H1 (cell line): ENCODE data around the gene CAPZB. TPM values are rescaled to one million over a fixed set of nuclear protein-coding genes. Genes with fewer than 3 reads are reported as not detected.

Source experiments
- CTCF ChIA-PET: fragments of 300-600 bp; sonication (Branson Sonifier 250); formaldehyde crosslinking; loops from one replicate; lab custom pipeline; 2021; ENCODE audit not compliant: partially characterized antibody; lab: Charles Lee
- POLR2A ChIA-PET: fragments of 300-600 bp; sonication (Branson Sonifier 250); formaldehyde crosslinking; loops from one replicate; lab custom pipeline; 2021; ENCODE audit warnings: inconsistent platforms; ENCODE audit not compliant: partially characterized antibody; lab: Charles Lee
- DNase-seq, 2 experiments: peaks; one replicate each; pipeline versions ENCODE4 v3.0.0 to v3.0.0-alpha.2; 2010 to 2022; ENCODE audit warnings: low spot score in 2 of 2, low read depth in 1 of 2, mixed read lengths in 1 of 2
- FAIRE-seq: peaks from 2 replicates; lab custom pipeline; 2011; peaks lifted over from hg19 to GRCh38; lab: Jason Lieb, UNC
- H2AFZ ChIP-seq: 2 replicates; pipeline ENCODE4 v1.8.1; 2012; ENCODE audit warnings: low read length, inconsistent platforms
- H2AK5ac ChIP-seq: 2 replicates; pipeline ENCODE4 v1.6.1; 2013; ENCODE audit warnings: low read depth, low read length
- H2BK120ac ChIP-seq: replicated peaks from 2 replicates; pipeline ENCODE3; 2013; ENCODE audit warnings: low read depth, low read length, inconsistent platforms
- H2BK12ac ChIP-seq: 2 replicates; pipeline ENCODE4 v1.6.1; 2013; ENCODE audit warnings: low read depth, low read length
- H2BK15ac ChIP-seq: 2 replicates; pipeline ENCODE4 v1.6.1; 2013; ENCODE audit warnings: low read length
- H2BK20ac ChIP-seq: 2 replicates; pipeline ENCODE4 v1.6.1; 2013; ENCODE audit warnings: low read length
- H2BK5ac ChIP-seq: 2 replicates; pipeline ENCODE4 v1.6.1; 2013; ENCODE audit warnings: low read depth, low read length
- H3K14ac ChIP-seq: 2 replicates; pipeline ENCODE4 v1.6.1; 2013; ENCODE audit warnings: inconsistent platforms; ENCODE audit not compliant: insufficient read length
- H3K18ac ChIP-seq: 2 replicates; pipeline ENCODE4 v1.6.1; 2013; ENCODE audit warnings: low read length; ENCODE audit errors: extremely low read depth
- H3K23ac ChIP-seq: 2 replicates; pipeline ENCODE4 v1.6.1; 2013; ENCODE audit warnings: inconsistent platforms; ENCODE audit not compliant: insufficient read length
- H3K23me2 ChIP-seq: 2 replicates; pipeline ENCODE4 v1.6.1; 2013; ENCODE audit warnings: low read depth, low read length
- H3K27ac ChIP-seq: 2 replicates; pipeline ENCODE4 v1.6.1; 2011; ENCODE audit warnings: low read depth, low read length, inconsistent platforms
- H3K27me3 ChIP-seq, 4 experiments: replicated peaks in 1 of 4; 1 replicate in 1 of 4; 2 replicates in 3 of 4; pipeline versions ENCODE4 v1.6.1 to v1.8.1; 2011 to 2013; ENCODE audit warnings: low read length in 3 of 4, mild to moderate bottlenecking in 3 of 4, inconsistent platforms in 2 of 4, mixed read lengths in 2 of 4, moderate library complexity in 1 of 4; ENCODE audit not compliant: control insufficient read depth in 3 of 4, insufficient read depth in 3 of 4; ENCODE audit errors: extremely low read depth in 1 of 4
- H3K36me3 ChIP-seq, 4 experiments: 2 replicates each; pipeline versions ENCODE4 v1.6.1 to v1.8.1; 2011 to 2013; ENCODE audit warnings: mild to moderate bottlenecking in 4 of 4, low read length in 3 of 4, moderate library complexity in 2 of 4, control low read depth in 1 of 4, inconsistent platforms in 1 of 4; ENCODE audit not compliant: insufficient read depth in 4 of 4, control insufficient read depth in 2 of 4
- H3K4ac ChIP-seq: replicated peaks from 2 replicates; pipeline ENCODE3; 2013; ENCODE audit warnings: low read length, low read depth, mixed read lengths, inconsistent platforms; ENCODE audit not compliant: insufficient read length
- H3K4me1 ChIP-seq, 4 experiments: replicated peaks in 1 of 4; 1 replicate in 1 of 4; 2 replicates in 3 of 4; pipeline versions ENCODE4 v1.6.1 to v1.8.1; 2011 to 2013; ENCODE audit warnings: low read length in 3 of 4, inconsistent platforms in 2 of 4, mixed read lengths in 1 of 4; ENCODE audit not compliant: insufficient read depth in 4 of 4, control insufficient read depth in 3 of 4
- H3K4me2 ChIP-seq, 2 experiments: 2 replicates each; pipeline versions ENCODE4 v1.6.1 to v1.8.1; 2011 to 2013; ENCODE audit warnings: low read depth in 2 of 2, low read length in 2 of 2, control low read depth in 1 of 2, inconsistent platforms in 1 of 2, mild to moderate bottlenecking in 1 of 2; ENCODE audit not compliant: insufficient read depth in 1 of 2
- H3K4me3 ChIP-seq, 4 experiments: fragments of 200-600, 300-600 bp in 1 of 4; sonication (generic), shearing (Covaris generic), sonication (Bioruptor Twin) in 1 of 4; 2 replicates each; pipeline versions ENCODE4 v1.5.1 to v1.8.1; 2011 to 2016; ENCODE audit warnings: low read length in 4 of 4, low read depth in 3 of 4, control low read depth in 2 of 4, inconsistent platforms in 2 of 4, mild to moderate bottlenecking in 2 of 4, mixed read lengths in 1 of 4, moderate library complexity in 1 of 4; ENCODE audit not compliant: insufficient read depth in 2 of 4; ENCODE audit errors: extremely low read depth in 1 of 4
- H3K56ac ChIP-seq: replicated peaks from 2 replicates; pipeline ENCODE3; 2013; ENCODE audit warnings: low read depth, mild to moderate bottlenecking, mixed read lengths, low read length, inconsistent platforms; ENCODE audit not compliant: insufficient read length
- H3K79me1 ChIP-seq: 2 replicates; pipeline ENCODE4 v1.6.1; 2013; ENCODE audit warnings: low read depth, low read length, control low read depth
- H3K79me2 ChIP-seq, 2 experiments: 2 replicates each; pipeline versions ENCODE4 v1.6.1 to v1.8.1; 2012 to 2013; ENCODE audit warnings: low read length in 2 of 2, mild to moderate bottlenecking in 2 of 2, inconsistent platforms in 1 of 2; ENCODE audit not compliant: insufficient read depth in 2 of 2, control insufficient read depth in 1 of 2
- H3K9ac ChIP-seq, 4 experiments: replicated peaks in 1 of 4; 1 replicate in 1 of 4; 2 replicates in 3 of 4; pipeline versions ENCODE4 v1.6.1 to v1.8.1; 2011 to 2013; ENCODE audit warnings: low read depth in 3 of 4, low read length in 3 of 4, control low read depth in 2 of 4, mild to moderate bottlenecking in 2 of 4, moderate library complexity in 2 of 4, inconsistent platforms in 1 of 4; ENCODE audit errors: extremely low read depth in 1 of 4
- H3K9me3 ChIP-seq, 2 experiments: 2 replicates each; pipeline versions ENCODE4 v1.6.1 to v1.8.1; 2012 to 2013; ENCODE audit warnings: mild to moderate bottlenecking in 2 of 2, moderate library complexity in 2 of 2, control low read depth in 1 of 2, inconsistent platforms in 1 of 2, low read depth in 1 of 2, low read length in 1 of 2, mixed read lengths in 1 of 2; ENCODE audit not compliant: insufficient read depth in 2 of 2
- H4K20me1 ChIP-seq, 2 experiments: replicated peaks in 1 of 2; 2 replicates each; pipeline versions ENCODE3 to v1.8.1; 2011 to 2013; ENCODE audit warnings: inconsistent platforms in 2 of 2, low read length in 2 of 2, mild to moderate bottlenecking in 1 of 2; ENCODE audit not compliant: insufficient read depth in 2 of 2, control insufficient read depth in 1 of 2
- H4K5ac ChIP-seq: 2 replicates; pipeline ENCODE4 v1.6.1; 2013; ENCODE audit warnings: low read length, low read depth, mixed read lengths, inconsistent platforms; ENCODE audit not compliant: insufficient read length
- H4K8ac ChIP-seq: 2 replicates; pipeline ENCODE4 v1.8.0; 2013; ENCODE audit warnings: mild to moderate bottlenecking, moderate library complexity, low read length, inconsistent platforms; ENCODE audit not compliant: insufficient read depth; ENCODE audit errors: extremely low read depth
- H4K91ac ChIP-seq: replicated peaks from 2 replicates; pipeline ENCODE3; 2013; ENCODE audit warnings: low read length, mixed read lengths, inconsistent platforms; ENCODE audit not compliant: insufficient read length
- BCL11A ChIP-seq, 2 experiments: IDR thresholded peaks; one replicate each; pipeline ENCODE4 v1.6.1; 2011; ENCODE audit warnings: low read depth in 2 of 2, low read length in 2 of 2, mild to moderate bottlenecking in 2 of 2
- KDM4A ChIP-seq: IDR thresholded peaks from one replicate; pipeline ENCODE4 v1.7.1; 2012; ENCODE audit warnings: low read depth, mild to moderate bottlenecking, moderate library complexity, low read length, inconsistent platforms; ENCODE audit not compliant: severe bottlenecking
- KDM5A ChIP-seq: fragments of 200-600 bp; IDR thresholded peaks from 2 replicates; pipeline ENCODE4 v1.7.1; 2012; ENCODE audit warnings: mild to moderate bottlenecking, low read length, inconsistent platforms, mixed read lengths
- PHF8 ChIP-seq: fragments of 200-600 bp; sonication (generic); conservative IDR thresholded peaks from 2 replicates; pipeline ENCODE4 v1.7.1; 2012; ENCODE audit warnings: low read depth, mild to moderate bottlenecking, inconsistent platforms, low read length, moderate library complexity
- SIRT6 ChIP-seq: IDR thresholded peaks from one replicate; pipeline ENCODE4 v1.7.1; 2012; ENCODE audit warnings: low read length, inconsistent platforms
- TAF7 ChIP-seq: optimal IDR thresholded peaks from 2 replicates; pipeline ENCODE3; 2011; ENCODE audit warnings: low read depth, mild to moderate bottlenecking, inconsistent platforms, low read length, moderate library complexity, borderline replicate concordance
- TCF12 ChIP-seq: IDR thresholded peaks from 2 replicates; pipeline ENCODE4 v1.6.1; 2011; ENCODE audit warnings: low read depth, mild to moderate bottlenecking, low read length
- TEAD4 ChIP-seq: IDR thresholded peaks from 2 replicates; pipeline ENCODE4 v1.6.1; 2012; ENCODE audit warnings: low read depth, low read length, inconsistent platforms, mixed read lengths
- WGBS, 2 experiments: shearing (Covaris generic) in 1 of 2; methylation state at CpG; one replicate each; pipeline versions ENCODE4 v1.1.6 to v1.1.7; 2013 to 2015; ENCODE audit warnings: low lambda C conversion rate in 2 of 2, mixed read lengths in 2 of 2, inconsistent platforms in 1 of 2, low coverage in 1 of 2, missing lambda C conversion rate in 1 of 2; ENCODE audit not compliant: insufficient replicate concordance in 2 of 2, insufficient coverage in 1 of 2, insufficient read length in 1 of 2; ENCODE audit errors: extremely low coverage in 1 of 2, missing lambda C conversion rate in 1 of 2; 5-methylcytosine and 5-hydroxymethylcytosine counted together
- polyA plus RNA-seq, 7 experiments: library from polyadenylated mRNA; depleted of rRNA in 3 of 7; stranded (reverse) in 5 of 7; unstranded in 2 of 7; fragments of >200 nt in 5 of 7; fragments of 200-250 nt in 2 of 7; gene quantifications; 1 replicate in 5 of 7; 2 replicates in 1 of 7; 4 replicates in 1 of 7; pipeline versions ENCODE4 v1.2.1 to v1.2.3, GENCODE V29; 2011 to 2013; ENCODE audit warnings: missing spikeins in 2 of 7, mixed read lengths in 2 of 7
- total RNA-seq: library from RNA; stranded (reverse); fragmentation: NEBNext Ultra II Directional; extraction: Animal tissue kit (Norgen Biotek cat#: 25700); gene quantifications from 2 replicates; pipeline ENCODE4 v1.2.1, GENCODE V29; 2021
- TF ChIP-seq, protein P1 (sequence below): IDR thresholded peaks from 2 replicates; pipeline ENCODE4 v1.6.1; 2012; ENCODE audit warnings: inconsistent platforms

The CAPZB gene
- total and polyA plus RNA-seq, 2 of the 8 experiments (the other 6 are each of a cell fraction or from before 2014, with no cell fraction given), result 162 to 371 TPM

DNA sequence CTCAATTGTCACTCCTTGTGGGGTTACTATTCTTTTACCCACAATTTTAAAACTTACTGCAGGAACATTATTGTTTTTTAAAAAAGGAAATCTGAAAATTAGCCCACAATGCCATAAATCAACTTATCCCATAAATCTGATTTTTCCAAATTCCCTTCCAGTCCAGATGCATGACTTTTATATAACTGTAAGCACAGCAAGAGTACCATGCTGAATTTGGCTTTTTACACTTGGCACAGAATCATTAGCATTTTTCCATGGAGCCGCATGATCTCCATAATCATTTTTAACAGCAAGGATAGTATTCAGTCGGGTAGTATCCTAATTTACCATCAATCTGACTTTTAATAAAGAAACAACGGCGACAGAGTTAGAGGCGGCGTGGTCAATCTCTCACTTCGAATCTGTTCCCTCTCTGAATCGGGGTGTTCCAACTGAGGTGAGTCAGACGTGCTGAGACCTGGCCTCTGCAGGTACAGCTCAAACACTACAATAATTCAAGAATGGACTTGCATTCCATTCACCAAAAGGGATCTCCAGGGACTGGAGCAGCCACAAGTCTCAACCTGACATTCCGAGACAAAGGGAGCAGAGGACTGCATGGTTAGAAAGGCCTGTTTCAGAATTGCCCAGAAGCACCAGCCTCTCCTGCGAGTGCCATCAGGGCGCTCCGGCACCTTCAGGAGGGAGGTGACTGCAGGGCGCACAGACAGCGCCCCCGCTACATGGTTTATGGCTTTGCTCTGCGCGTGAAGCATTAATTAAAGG is 124.3 kb downstream of the CAPZB start:
- H3K79me1 ChIP-seq, result peaks cover 9% of the 10 kb centered on the region
- H4K20me1 ChIP-seq, result peaks cover 12 to 17% of the 10 kb centered on the region in 2 experiments
- H3K27ac ChIP-seq, result no peak overlapping the region
- no peaks in the 10 kb centered on the region for H3K23me2 ChIP-seq
- no peak overlapping the region for H3K18ac ChIP-seq
- 87% methylated on average over 18 of the region's 18 CpGs; no CpG with 5 or more reads in 1 of the 2 experiments for WGBS, 2 experiments
- H3K23ac ChIP-seq, result no peak overlapping the region
- H4K5ac ChIP-seq, result no peak overlapping the region
- DNase-seq, result no peak
- H4K8ac ChIP-seq, result no peak overlapping the region
- no peaks in the 10 kb centered on the region for H3K9me3 ChIP-seq
- no peak for FAIRE-seq
- no peak overlapping the region for H2BK15ac ChIP-seq
- peaks cover 3 to 6% (median 5%) of the 10 kb centered on the region in 4 experiments; a peak in 5 of 8 replicates for H3K36me3 ChIP-seq
- no peak overlapping the region for H2AK5ac ChIP-seq
- no peak overlapping the region for H4K91ac ChIP-seq
- peaks cover 0 to 22% of the 10 kb centered on the region in 2 experiments; a peak in 2 of 4 replicates for H3K79me2 ChIP-seq
- ChIA-PET CTCF (interaction anchor here (0.6 to 8.1 kb wide), 7 partner anchors 10 to 288 kb away, joined by 3 to 56 read pairs (median 3); no protein-coding TSS in a partner anchor), POLR2A (interaction anchor here (0.7 to 1.1 kb wide), 3 partner anchors 13 to 176 kb away, joined by 3 to 4 read pairs (median 3); no protein-coding TSS in a partner anchor)
- no peak overlapping the region for H2BK120ac ChIP-seq
- H3K4me3 ChIP-seq, result no peak overlapping the region
- H3K4me1 ChIP-seq, result peaks cover 0 to 2% (median 0%) of the 10 kb centered on the region in 4 experiments; a peak in 2 of 7 replicates
- H2BK12ac ChIP-seq, result no peak overlapping the region
- H2BK5ac ChIP-seq, result no peak overlapping the region
- H3K4ac ChIP-seq, result no peak overlapping the region
- no peak overlapping the region for H3K4me2 ChIP-seq
- no peak overlapping the region for H2BK20ac ChIP-seq
- H3K14ac ChIP-seq, result no peak overlapping the region
- H3K9ac ChIP-seq, result 0 out of 7 replicates have a peak overlapping the region, but pooled peaks of 1 of the 4 experiments have one; percentile 37
- no peak overlapping the region for H2AFZ ChIP-seq
- no peak overlapping the region for H3K56ac ChIP-seq
- no peaks in the 10 kb centered on the region for H3K27me3 ChIP-seq
- no peak for TF ChIP-seq BCL11A (IDR thresholded peaks at IDR 0.05; ENCODE audit: low read depth in 2 of 2, low read length in 2 of 2)
- no peak for TF ChIP-seq PHF8
- no peak for TF ChIP-seq TAF7
- TF ChIP-seq TCF12, result no peak
- TF ChIP-seq, protein P1, sequence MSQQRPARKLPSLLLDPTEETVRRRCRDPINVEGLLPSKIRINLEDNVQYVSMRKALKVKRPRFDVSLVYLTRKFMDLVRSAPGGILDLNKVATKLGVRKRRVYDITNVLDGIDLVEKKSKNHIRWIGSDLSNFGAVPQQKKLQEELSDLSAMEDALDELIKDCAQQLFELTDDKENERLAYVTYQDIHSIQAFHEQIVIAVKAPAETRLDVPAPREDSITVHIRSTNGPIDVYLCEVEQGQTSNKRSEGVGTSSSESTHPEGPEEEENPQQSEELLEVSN, result no peak
- no peak for TF ChIP-seq TEAD4
- TF ChIP-seq KDM5A, result no peak
- TF ChIP-seq SIRT6, result no peak
- no peak for TF ChIP-seq KDM4A
